Neural crest cell (in vitro differentiated cells): ENCODE results near the gene SPSB3. TPM values are rescaled to one million over a fixed set of nuclear protein-coding genes. Genes with fewer than 3 reads are reported as not detected.
A peak's percentile ranks its signal among the peaks of the same experiment; 100 is the strongest.

Experiments
- DNase-seq: peaks from one replicate; pipeline ENCODE4 v3.0.0; 2021; ENCODE audit warnings: low read depth, mixed read lengths, low spot score
- H3K27ac Mint-ChIP-seq: one replicate; pipeline ENCODE4 v1.8.0; 2021; ENCODE audit warnings: mild to moderate bottlenecking, mixed read lengths; ENCODE audit not compliant: unreplicated experiment
- H3K27me3 Mint-ChIP-seq: 2 replicates; pipeline ENCODE4 v1.8.0; 2021; ENCODE audit warnings: low read depth, mild to moderate bottlenecking, mixed read lengths
- H3K36me3 Mint-ChIP-seq: 2 replicates; pipeline ENCODE4 v1.8.0; 2021; ENCODE audit warnings: low read depth, mild to moderate bottlenecking, mixed read lengths
- H3K4me1 Mint-ChIP-seq: 2 replicates; pipeline ENCODE4 v1.8.0; 2021; ENCODE audit warnings: mixed read lengths
- H3K4me3 Mint-ChIP-seq: one replicate; pipeline ENCODE4 v1.8.0; 2021; ENCODE audit warnings: mild to moderate bottlenecking, mixed read lengths
- H3K9me3 Mint-ChIP-seq: 2 replicates; pipeline ENCODE4 v1.8.0; 2021; ENCODE audit warnings: mixed read lengths
- CTCF ChIP-seq: fragments of 200-600 bp; sonication (generic); conservative IDR thresholded peaks from 2 replicates; pipeline ENCODE4 v1.5.0; 2021; ENCODE audit warnings: antibody characterized with exemption, mild to moderate bottlenecking
- long read RNA-seq: library from polyadenylated mRNA; unstranded; transcript quantifications from one replicate; pipeline ENCODE4 v2.0.0, GENCODE V29; 2020
- total RNA-seq: library from RNA; stranded (reverse); gene quantifications from 2 replicates; pipeline ENCODE4 v1.2.1, GENCODE V29; 2021

Gene SPSB3
- total RNA-seq = 23.1 and 23.8 TPM in 2 replicates
- long read RNA-seq, partial matches to known transcripts = 0 of 7 reads
- long read RNA-seq, other reads (novel, unspliced or antisense) = 1 of 7 reads

GRCh38 chr16:1782408-1783264, at the start of gene SPSB3, which contains the start of gene NUBP2:
TSS of gene SPSB3 (minus strand) at chr16:1782571. CDS start at chr16:1781483, 1,088 bp downstream.
TSS of gene NUBP2 (plus strand) at chr16:1782960. CDS start at chr16:1783021, 61 bp downstream.
- peaks cover 4% of the 10 kb centered on the region for H3K27me3 Mint-ChIP-seq
- peak within 1 kb of the TSS; percentile 92 for H3K27ac Mint-ChIP-seq
- no peaks in the 10 kb centered on the region for H3K9me3 Mint-ChIP-seq
- no peak for TF ChIP-seq CTCF
- H3K4me1 Mint-ChIP-seq = peaks cover 22% of the 10 kb centered on the region
- H3K4me3 Mint-ChIP-seq = peak within 1 kb of the TSS; percentile 97
- DNase-seq = peak; percentile 95
- H3K36me3 Mint-ChIP-seq = peaks cover 5% of the 10 kb centered on the region

- Mint-ChIP-seq H3K4me1 (peaks cover 24% of the 10 kb centered on the region), H3K36me3 (peaks cover 3% of the 10 kb centered on the region), H3K27ac (no peak overlapping the region), H3K9me3 (no peaks in the 10 kb centered on the region), H3K4me3 (no peak overlapping the region), H3K27me3 (no peaks in the 10 kb centered on the region)
- no peak for DNase-seq
- no peak for TF ChIP-seq CTCF
Observed at GRCh38 chr16:1831186-1832075, 49.1 kb upstream of the SPSB3 start.

GRCh38 chr16:1830213-1830612, 47.8 kb upstream of the SPSB3 start:
- DNase-seq = no peak
- Mint-ChIP-seq H3K4me1 (peaks cover 27% of the 10 kb centered on the region), H3K27ac (no peak overlapping the region), H3K4me3 (peak overlapping the region; percentile 47), H3K9me3 (no peaks in the 10 kb centered on the region), H3K27me3 (no peaks in the 10 kb centered on the region), H3K36me3 (peaks cover 3% of the 10 kb centered on the region)
- TF ChIP-seq CTCF = no peak

- H3K36me3 Mint-ChIP-seq = peaks cover 3% of the 10 kb centered on the region
- H3K4me3 Mint-ChIP-seq = peak overlapping the region; percentile 81
Observed at GRCh38 chr16:1828645-1829410, 46.5 kb upstream of the SPSB3 start.

More at GRCh38 chr16:1828645-1829410, 46.5 kb upstream of the SPSB3 start:
- TF ChIP-seq CTCF = no peak
- H3K27me3 Mint-ChIP-seq = no peaks in the 10 kb centered on the region
- peaks cover 35% of the 10 kb centered on the region for H3K4me1 Mint-ChIP-seq
- H3K27ac Mint-ChIP-seq = no peak overlapping the region
- no peak for DNase-seq
- no peaks in the 10 kb centered on the region for H3K9me3 Mint-ChIP-seq
